Measurements from ENCODE around the gene MIA. TPM values are rescaled to one million over a fixed set of nuclear protein-coding genes. Genes with fewer than 3 reads are reported as not detected.

The MIA gene
- total and polyA plus RNA-seq, 4 donors: 0.42 to 0.44 TPM; not detected in 2

GRCh38 chr19:40775632-40776022, 306 bp downstream of the MIA start:
- Histone ChIP-seq H3K4me1 (ENCODE audit: control insufficient read depth in 4 of 4, insufficient read depth in 4 of 4, low read length in 3 of 4) (peaks cover 0 to 19% (median 13%) of the 10 kb centered on the region in 4 donors), H3K36me3 (ENCODE audit: control insufficient read depth in 4 of 4, insufficient read depth in 3 of 4, low read depth in 1 of 4, low read length in 3 of 4) (no peaks in the 10 kb centered on the region), H3K4me3 (ENCODE audit: low read depth in 1 of 3, low read length in 3 of 3) (no peak overlapping the region), H3K9me3 (ENCODE audit: control insufficient read depth in 4 of 4, low read length in 3 of 4) (no peaks in the 10 kb centered on the region), H3K9ac (ENCODE audit: low read depth in 1 of 2, low read length in 2 of 2) (no peak overlapping the region), H3K27ac (ENCODE audit: low read depth in 1 of 2, low read length in 2 of 2) (no peak overlapping the region), H3K27me3 (ENCODE audit: control insufficient read depth in 4 of 4, insufficient read depth in 4 of 4, low read length in 3 of 4) (no peaks in the 10 kb centered on the region)
- TF ChIP-seq TAF1 (conservative IDR thresholded peaks at IDR 0.05) (no peak), ZBTB33 (IDR thresholded peaks at IDR 0.05) (no peak), HNF4G (IDR thresholded peaks at IDR 0.05) (no peak), RXRA (IDR thresholded peaks at IDR 0.05) (no peak), HNF4A (conservative IDR thresholded peaks at IDR 0.05) (no peak), JUND (IDR thresholded peaks at IDR 0.05) (no peak), NR2F2 (IDR thresholded peaks at IDR 0.05) (no peak), YY1 (IDR thresholded peaks at IDR 0.05) (no peak), MAX (IDR thresholded peaks at IDR 0.05) (no peak), SP1 (IDR thresholded peaks at IDR 0.05) (no peak), GABPA (IDR thresholded peaks at IDR 0.05 in 1 of 2, conservative IDR thresholded peaks at IDR 0.05 in 1 of 2) (no peak), ATF3 (IDR thresholded peaks at IDR 0.05) (no peak), CTCF (IDR thresholded peaks at IDR 0.05; ENCODE audit: low read depth, low read length, missing input control) (no peak), RAD21 (IDR thresholded peaks at IDR 0.05) (no peak), FOXA1 (IDR thresholded peaks at IDR 0.05) (no peak), EGR1 (IDR thresholded peaks at IDR 0.05; ENCODE audit: low read depth in 2 of 2) (no peak)
- DNase-seq (ENCODE audit: low spot score): no peak
- WGBS: 96% methylated on average over 10 of the region's 10 CpGs

- Histone ChIP-seq H3K27ac (ENCODE audit: low read depth in 1 of 2, low read length in 2 of 2) (no peak overlapping the region), H3K36me3 (ENCODE audit: control insufficient read depth in 4 of 4, insufficient read depth in 3 of 4, low read depth in 1 of 4, low read length in 3 of 4) (no peaks in the 10 kb centered on the region), H3K9ac (ENCODE audit: low read depth in 1 of 2, low read length in 2 of 2) (no peak overlapping the region), H3K4me3 (ENCODE audit: low read depth in 1 of 3, low read length in 3 of 3) (no peak overlapping the region), H3K27me3 (ENCODE audit: control insufficient read depth in 4 of 4, insufficient read depth in 4 of 4, low read length in 3 of 4) (no peaks in the 10 kb centered on the region), H3K9me3 (ENCODE audit: control insufficient read depth in 4 of 4, low read length in 3 of 4) (no peaks in the 10 kb centered on the region), H3K4me1 (ENCODE audit: control insufficient read depth in 4 of 4, insufficient read depth in 4 of 4, low read length in 3 of 4) (peaks cover 0 to 19% (median 13%) of the 10 kb centered on the region in 4 donors)
- DNase-seq (ENCODE audit: low spot score): no peak
- 85% methylated on average over 7 of the region's 7 CpGs for WGBS
- no peak for TF ChIP-seq CTCF (IDR thresholded peaks at IDR 0.05; ENCODE audit: low read depth, low read length, missing input control)
- no peak for TF ChIP-seq NR2F2 (IDR thresholded peaks at IDR 0.05)
- TF ChIP-seq HNF4G (IDR thresholded peaks at IDR 0.05): no peak
- no peak for TF ChIP-seq ZBTB33 (IDR thresholded peaks at IDR 0.05)
- TF ChIP-seq YY1 (IDR thresholded peaks at IDR 0.05): no peak
- no peak for TF ChIP-seq TAF1 (conservative IDR thresholded peaks at IDR 0.05)
- TF ChIP-seq GABPA (IDR thresholded peaks at IDR 0.05 in 1 of 2, conservative IDR thresholded peaks at IDR 0.05 in 1 of 2): no peak
- TF ChIP-seq ATF3 (IDR thresholded peaks at IDR 0.05): no peak
- no peak for TF ChIP-seq FOXA1 (IDR thresholded peaks at IDR 0.05)
- no peak for TF ChIP-seq HNF4A (conservative IDR thresholded peaks at IDR 0.05)
These were observed 1.0 kb downstream of the MIA start for GRCh38 chr19:40776364-40776763.
